HG03108 (cell line): ENCODE results near the gene SLC25A22.

ENCODE experiments used
- ATAC-seq: cut with Tn5 transposase; IDR thresholded peaks from one replicate; pipeline ENCODE4 v1.9.1; 2021; ENCODE audit warnings: moderate library complexity; ENCODE audit not compliant: unreplicated experiment

The SLC25A22 gene

GRCh38 chr11:760236-760635, 37.8 kb downstream of the SLC25A22 start:
- no peak for ATAC-seq

GRCh38 chr11:749731-750130, 48.4 kb downstream of the SLC25A22 start:
- ATAC-seq: no peak

DNA sequence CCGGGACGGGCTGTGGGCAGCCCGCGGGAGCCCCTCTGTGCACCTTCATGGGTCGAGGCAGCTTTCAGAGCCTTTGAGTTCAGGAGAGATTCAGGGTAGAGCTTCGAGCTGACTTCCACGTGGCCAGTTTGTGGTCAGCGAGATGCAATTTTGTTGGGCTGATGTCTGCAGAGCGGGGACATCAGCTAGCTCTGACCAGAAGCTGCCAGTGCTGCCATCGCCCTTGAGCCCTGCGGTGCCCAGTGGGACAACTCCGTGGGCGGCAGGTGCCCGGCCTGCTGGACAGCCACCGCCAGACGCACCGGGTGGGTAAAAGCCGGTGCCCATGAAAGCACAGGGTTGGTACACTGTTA, 50.1 kb downstream of the SLC25A22 start:
- no peak for ATAC-seq

DNA sequence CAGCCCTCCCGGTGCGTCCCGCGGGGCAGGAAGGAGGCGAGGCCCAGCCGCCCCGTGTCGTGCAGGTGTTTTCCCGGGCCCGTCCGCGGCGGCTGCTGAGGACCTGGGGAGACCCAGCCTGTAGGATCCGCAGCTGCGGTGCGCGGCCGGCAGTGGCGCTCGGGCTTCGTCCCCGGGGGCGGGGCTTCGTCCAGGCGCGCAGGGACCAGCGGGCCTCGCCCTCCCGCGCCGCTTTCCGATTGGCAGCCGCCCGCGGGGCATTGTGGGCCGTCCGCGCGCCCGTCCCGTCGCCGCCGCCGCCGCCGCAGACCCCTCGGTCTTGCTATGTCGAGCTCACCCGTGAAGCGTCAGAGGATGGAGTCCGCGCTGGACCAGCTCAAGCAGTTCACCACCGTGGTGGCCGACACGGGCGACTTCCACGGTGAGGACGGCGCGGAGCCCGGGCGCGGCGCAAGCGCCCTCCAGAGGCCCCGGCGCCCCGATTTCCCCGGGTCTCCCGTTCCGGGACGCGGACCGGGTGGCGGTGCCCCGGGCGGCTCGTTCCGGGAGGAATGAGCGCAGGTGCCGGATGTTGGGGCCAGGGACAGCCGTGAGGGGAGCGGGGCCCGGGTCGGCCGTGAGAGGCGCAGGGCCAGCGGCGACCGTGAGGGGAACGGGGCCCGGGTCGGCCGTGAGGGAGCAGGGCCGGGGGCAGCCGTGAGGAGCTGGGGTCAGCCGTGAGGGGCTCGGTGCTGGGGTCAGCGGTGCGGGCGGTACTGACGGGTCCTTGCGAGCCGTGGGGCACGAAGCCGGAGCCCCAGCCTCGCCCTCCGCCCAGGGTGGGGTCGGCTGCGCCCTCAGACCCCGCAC, 50.7 kb downstream of the SLC25A22 start, which contains the start of gene TALDO1:
TSS of gene TALDO1 (plus strand) at position 307 of the 849 bp plus-strand sequence. CDS start at position 325, 18 bp downstream.
- ATAC-seq: peak; percentile 90

DNA sequence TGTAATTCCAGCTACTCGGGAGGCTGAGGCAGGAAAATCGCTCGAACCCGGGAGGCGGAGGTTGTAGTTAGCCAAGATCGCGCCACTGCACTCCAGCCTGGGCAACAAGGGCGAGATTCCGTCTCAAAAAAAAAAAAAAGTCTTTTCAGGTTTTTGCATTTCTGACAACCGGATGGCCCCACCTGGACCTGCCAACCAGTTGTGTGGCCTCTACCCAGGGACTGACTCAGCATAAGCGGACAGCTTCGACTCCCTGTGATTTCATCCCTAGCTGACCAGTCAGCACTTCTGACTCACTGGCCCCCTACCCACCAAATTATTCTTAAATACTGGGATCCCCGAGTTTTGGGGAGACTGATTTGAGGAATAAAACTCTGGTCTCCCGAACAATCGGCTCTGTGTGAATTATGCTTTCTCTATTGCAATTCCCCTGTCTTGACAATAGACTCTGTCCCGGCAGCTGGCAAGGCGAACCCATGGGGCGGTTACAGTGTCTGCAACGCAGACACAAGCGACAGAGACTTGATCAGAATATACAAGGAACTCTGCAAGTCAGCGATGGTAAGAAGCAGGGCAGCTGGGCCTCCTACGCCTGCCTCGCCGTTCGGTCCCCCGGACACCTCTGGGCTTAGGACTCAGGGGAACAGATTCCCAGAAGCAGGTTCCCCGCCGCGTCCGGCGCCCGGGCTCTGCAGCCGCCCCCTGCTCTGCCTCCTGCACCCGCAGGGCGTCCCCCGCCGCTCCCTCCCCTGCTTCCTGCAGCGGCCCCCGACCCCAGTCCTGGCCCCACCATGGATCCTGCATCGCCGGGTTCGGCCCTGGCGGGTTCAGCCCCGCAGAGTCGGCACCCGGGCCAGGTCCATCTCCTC, 51.6 kb downstream of the SLC25A22 start:
- no peak for ATAC-seq

GRCh38 chr11:745428-745827, 52.7 kb downstream of the SLC25A22 start:
- no peak for ATAC-seq

DNA sequence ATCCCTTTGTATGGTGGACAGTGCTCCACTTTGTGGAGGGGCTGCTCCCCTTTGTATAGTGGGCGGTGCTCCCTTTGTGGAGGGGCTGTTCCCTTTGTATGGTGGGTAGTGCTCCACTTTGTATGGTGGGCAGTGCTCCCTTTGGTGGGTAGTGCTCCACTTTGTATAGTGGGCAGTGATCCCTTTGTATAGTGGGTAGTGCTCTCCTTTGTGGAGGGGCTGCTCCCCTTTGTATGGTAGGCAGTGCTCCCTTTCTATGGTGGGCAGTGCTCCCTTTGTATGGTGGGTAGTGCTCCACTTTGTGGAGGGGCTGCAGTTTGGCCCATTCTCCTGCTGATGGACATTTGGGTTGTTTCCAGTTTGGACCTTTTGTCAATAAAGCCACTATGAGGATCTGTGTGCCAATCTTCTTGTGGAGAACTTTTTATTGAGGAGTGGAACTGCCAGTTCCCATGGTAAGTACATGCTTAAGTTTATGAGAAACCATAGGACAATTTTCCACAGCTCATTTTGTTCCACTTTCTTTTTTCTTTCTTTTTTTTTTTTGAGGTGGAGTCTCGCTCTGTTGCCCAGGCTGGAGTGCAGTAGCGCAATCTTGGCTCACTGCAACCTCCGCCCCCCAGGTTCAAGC, 55.4 kb downstream of the SLC25A22 start:
- no peak for ATAC-seq

GRCh38 chr11:742156-742546, 55.9 kb downstream of the SLC25A22 start:
- ATAC-seq: no peak
